ENCODE measurements around the gene CLDND2. TPM values are rescaled to one million over a fixed set of nuclear protein-coding genes. Genes with fewer than 3 reads are reported as not detected.

Gene CLDND2
- total RNA-seq, 1 experiment from 2014 or later, result 0.95 TPM

DNA sequence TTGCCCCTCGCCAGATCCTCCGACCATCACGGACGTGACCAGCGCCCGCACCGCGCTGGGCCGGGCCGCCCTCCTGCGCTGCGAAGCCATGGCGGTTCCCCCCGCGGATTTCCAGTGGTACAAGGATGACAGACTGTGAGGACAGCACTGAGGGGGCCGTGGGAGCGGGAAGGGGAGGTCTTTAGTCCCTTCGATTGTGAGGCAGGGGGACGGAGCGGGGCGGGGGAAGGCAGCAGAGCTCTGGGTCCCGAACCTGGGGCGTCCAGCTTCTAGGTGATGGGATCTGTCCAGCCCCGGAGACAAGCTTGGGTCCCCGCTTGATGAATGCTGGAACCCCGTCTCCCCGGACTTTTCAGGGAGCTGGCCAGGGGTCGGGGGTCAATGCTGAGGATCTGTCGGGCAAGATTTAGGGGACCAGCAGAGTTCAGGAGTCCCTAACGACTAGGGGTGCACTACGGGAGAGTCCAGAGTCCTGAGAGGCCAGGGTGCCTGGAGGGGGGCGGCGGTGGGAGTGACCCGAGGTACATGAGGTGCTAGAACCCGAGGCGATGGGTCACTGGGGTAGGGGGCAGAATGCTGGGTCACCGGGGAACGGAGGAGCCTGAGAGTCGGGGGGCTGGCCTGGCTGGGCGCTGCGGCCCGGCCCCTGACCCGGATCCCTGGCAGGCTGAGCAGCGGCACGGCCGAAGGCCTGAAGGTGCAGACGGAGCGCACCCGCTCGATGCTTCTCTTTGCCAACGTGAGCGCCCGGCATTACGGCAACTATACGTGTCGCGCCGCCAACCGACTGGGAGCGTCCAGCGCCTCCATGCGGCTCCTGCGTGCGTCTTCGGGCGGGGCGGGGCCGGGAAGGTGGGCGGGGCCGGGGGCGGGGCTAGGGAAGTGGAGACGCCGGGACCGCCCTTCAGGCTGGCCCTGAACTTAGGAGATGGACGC, 41.5 kb downstream of the CLDND2 start:
- intact Hi-C loops (cut with micrococcal nuclease; ENCODE audit: unreplicated experiment), result no loop called here
- no TSS peak for BruUV-seq (replicated peaks)
- H3K27ac ChIP-seq (ENCODE audit: low read length), result no peak overlapping the region
- no peak for DNase-seq (ENCODE audit: low read depth, low spot score)
- no peaks in the 10 kb centered on the region for H3K36me3 ChIP-seq (ENCODE audit: control insufficient read depth, insufficient read depth, low read length)
- in situ Hi-C loops (cut with HindIII; ENCODE audit: low pct_unique_long_range_greater_than_20kb, low sequenced_read_pairs), result no loop called here
- no peaks in the 10 kb centered on the region for H3K9me3 ChIP-seq (ENCODE audit: control insufficient read depth, insufficient read depth, low read depth, low read length)
- H3K4me3 ChIP-seq (ENCODE audit: low read depth in 2 of 2, low read length in 2 of 2), result peak overlapping the region in 1 of 2 experiments; percentile 24; a peak in 2 of 4 replicates
- TF ChIP-seq, protein P1, sequence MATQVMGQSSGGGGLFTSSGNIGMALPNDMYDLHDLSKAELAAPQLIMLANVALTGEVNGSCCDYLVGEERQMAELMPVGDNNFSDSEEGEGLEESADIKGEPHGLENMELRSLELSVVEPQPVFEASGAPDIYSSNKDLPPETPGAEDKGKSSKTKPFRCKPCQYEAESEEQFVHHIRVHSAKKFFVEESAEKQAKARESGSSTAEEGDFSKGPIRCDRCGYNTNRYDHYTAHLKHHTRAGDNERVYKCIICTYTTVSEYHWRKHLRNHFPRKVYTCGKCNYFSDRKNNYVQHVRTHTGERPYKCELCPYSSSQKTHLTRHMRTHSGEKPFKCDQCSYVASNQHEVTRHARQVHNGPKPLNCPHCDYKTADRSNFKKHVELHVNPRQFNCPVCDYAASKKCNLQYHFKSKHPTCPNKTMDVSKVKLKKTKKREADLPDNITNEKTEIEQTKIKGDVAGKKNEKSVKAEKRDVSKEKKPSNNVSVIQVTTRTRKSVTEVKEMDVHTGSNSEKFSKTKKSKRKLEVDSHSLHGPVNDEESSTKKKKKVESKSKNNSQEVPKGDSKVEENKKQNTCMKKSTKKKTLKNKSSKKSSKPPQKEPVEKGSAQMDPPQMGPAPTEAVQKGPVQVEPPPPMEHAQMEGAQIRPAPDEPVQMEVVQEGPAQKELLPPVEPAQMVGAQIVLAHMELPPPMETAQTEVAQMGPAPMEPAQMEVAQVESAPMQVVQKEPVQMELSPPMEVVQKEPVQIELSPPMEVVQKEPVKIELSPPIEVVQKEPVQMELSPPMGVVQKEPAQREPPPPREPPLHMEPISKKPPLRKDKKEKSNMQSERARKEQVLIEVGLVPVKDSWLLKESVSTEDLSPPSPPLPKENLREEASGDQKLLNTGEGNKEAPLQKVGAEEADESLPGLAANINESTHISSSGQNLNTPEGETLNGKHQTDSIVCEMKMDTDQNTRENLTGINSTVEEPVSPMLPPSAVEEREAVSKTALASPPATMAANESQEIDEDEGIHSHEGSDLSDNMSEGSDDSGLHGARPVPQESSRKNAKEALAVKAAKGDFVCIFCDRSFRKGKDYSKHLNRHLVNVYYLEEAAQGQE (IDR thresholded peaks at IDR 0.05; ENCODE audit: insufficient read depth in 1 of 2, low read depth in 2 of 2, low read length in 1 of 2), result no peak
- TF ChIP-seq POLR2AphosphoS5 (IDR thresholded peaks at IDR 0.05; ENCODE audit: low read depth, low read length) (no peak), SIN3A (IDR thresholded peaks at IDR 0.05; ENCODE audit: borderline replicate concordance, insufficient read depth, low read depth, low read length) (no peak), TCF7L2 (IDR thresholded peaks at IDR 0.05; ENCODE audit: low read depth, low read length) (no peak)
- TF ChIP-seq, protein P2, sequence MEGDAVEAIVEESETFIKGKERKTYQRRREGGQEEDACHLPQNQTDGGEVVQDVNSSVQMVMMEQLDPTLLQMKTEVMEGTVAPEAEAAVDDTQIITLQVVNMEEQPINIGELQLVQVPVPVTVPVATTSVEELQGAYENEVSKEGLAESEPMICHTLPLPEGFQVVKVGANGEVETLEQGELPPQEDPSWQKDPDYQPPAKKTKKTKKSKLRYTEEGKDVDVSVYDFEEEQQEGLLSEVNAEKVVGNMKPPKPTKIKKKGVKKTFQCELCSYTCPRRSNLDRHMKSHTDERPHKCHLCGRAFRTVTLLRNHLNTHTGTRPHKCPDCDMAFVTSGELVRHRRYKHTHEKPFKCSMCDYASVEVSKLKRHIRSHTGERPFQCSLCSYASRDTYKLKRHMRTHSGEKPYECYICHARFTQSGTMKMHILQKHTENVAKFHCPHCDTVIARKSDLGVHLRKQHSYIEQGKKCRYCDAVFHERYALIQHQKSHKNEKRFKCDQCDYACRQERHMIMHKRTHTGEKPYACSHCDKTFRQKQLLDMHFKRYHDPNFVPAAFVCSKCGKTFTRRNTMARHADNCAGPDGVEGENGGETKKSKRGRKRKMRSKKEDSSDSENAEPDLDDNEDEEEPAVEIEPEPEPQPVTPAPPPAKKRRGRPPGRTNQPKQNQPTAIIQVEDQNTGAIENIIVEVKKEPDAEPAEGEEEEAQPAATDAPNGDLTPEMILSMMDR (IDR thresholded peaks at IDR 0.05), result no peak; the same call in 1 of the 2 replicates
- CTCF ChIA-PET, result no interaction called here
- H3K4me1 ChIP-seq (ENCODE audit: control insufficient read depth, insufficient read depth, low read length), result no peaks in the 10 kb centered on the region
- POLR2A ChIA-PET, result no interaction called here
- H3K27me3 ChIP-seq (ENCODE audit: control insufficient read depth, insufficient read depth, low read length), result no peaks in the 10 kb centered on the region
- peak; percentile 80 for ATAC-seq

DNA sequence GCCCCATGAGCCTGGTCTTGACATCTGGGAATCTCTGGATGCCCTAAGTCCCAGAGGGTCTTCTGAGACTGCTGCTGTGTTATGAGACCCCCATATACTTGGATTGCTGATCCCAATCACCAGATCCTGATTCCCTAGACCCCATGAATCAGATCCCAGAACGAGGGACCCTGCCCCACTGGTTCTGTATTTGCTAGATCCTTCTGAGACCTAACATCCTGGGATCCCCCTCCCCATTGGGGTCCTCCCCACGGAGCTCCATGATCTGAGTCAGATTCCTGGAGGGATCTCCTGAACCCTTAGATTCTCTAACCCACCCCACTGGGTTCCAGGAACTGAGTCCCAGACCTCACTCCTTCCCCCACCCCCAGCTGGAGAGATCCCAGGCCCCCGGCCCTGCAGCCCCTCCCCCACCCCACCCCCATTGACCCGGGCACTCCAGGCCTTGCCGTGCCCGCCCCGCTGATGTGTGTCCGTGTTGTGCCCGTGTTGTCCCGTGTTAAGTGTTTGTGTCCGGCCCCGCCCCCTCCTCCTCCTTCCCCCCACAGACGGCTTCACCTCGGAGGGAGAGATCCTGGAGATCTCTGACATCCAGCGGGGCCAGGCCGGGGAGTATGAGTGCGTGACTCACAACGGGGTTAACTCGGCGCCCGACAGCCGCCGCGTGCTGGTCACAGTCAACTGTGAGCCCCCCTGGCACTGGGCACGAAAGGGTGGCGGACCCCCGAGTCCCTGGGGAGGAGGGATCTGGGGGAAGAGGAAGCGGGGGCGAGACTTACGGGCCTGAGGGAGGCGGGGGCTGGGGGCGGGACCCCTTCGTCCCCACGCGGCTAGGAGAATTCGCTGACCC, 42.4 kb downstream of the CLDND2 start:
- no TSS peak for BruUV-seq (replicated peaks)
- TF ChIP-seq POLR2AphosphoS5 (IDR thresholded peaks at IDR 0.05; ENCODE audit: low read depth, low read length) (no peak), TCF7L2 (IDR thresholded peaks at IDR 0.05; ENCODE audit: low read depth, low read length) (no peak), SIN3A (IDR thresholded peaks at IDR 0.05; ENCODE audit: borderline replicate concordance, insufficient read depth, low read depth, low read length) (no peak)
- TF ChIP-seq, protein P2 (IDR thresholded peaks at IDR 0.05), result no peak
- TF ChIP-seq, protein P1 (IDR thresholded peaks at IDR 0.05; ENCODE audit: insufficient read depth in 1 of 2, low read depth in 2 of 2, low read length in 1 of 2), result no peak
- Histone ChIP-seq H3K4me3 (ENCODE audit: low read depth in 2 of 2, low read length in 2 of 2) (no peak overlapping the region), H3K27me3 (ENCODE audit: control insufficient read depth, insufficient read depth, low read length) (no peaks in the 10 kb centered on the region), H3K36me3 (ENCODE audit: control insufficient read depth, insufficient read depth, low read length) (no peaks in the 10 kb centered on the region), H3K4me1 (ENCODE audit: control insufficient read depth, insufficient read depth, low read length) (no peaks in the 10 kb centered on the region), H3K9me3 (ENCODE audit: control insufficient read depth, insufficient read depth, low read depth, low read length) (no peaks in the 10 kb centered on the region), H3K27ac (ENCODE audit: low read length) (no peak overlapping the region)
- POLR2A ChIA-PET, result no interaction called here
- CTCF ChIA-PET, result no interaction called here
- in situ Hi-C loops (cut with HindIII; ENCODE audit: low pct_unique_long_range_greater_than_20kb, low sequenced_read_pairs) (no loop called here), intact Hi-C loops (cut with micrococcal nuclease; ENCODE audit: unreplicated experiment) (no loop called here)
- no peak for ATAC-seq
- DNase-seq (ENCODE audit: low read depth, low spot score), result no peak
